ENCODE data around the gene FEM1C.

Gene FEM1C

DNA sequence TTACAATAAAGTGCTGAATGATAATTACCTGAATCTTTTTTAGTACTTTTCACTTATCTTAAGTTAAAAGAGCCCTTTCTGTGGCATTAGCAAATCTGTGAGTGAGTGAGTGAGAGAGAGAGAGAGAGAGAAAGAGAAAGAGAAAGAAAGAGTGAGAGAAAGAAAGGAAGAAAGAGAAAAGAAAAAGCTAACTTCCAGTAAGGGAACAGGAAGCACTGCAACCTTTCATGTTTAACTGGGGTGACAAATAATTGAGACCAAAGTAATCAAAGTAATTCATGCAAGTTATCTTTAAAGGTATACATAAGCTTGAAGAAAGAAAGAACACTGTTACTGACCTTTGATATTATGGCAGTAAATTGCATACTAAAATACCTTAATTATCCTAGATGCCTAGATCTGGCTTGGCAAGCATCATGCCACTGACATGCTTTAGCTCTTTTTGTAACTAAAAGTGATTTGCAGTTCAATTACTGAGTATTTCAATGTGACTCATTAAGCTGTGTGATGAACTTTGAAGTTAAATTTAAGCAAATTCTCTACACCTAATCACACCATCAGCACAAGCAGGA, 21.7 kb downstream of the FEM1C start:
- DNase-seq (ENCODE audit: low read depth in 1 of 2, low spot score in 1 of 2), result no peak

- DNase-seq (ENCODE audit: low read depth in 1 of 2, low spot score in 1 of 2), result no peak
Measured at GRCh38 chr5:115520191-115520590, 24.4 kb downstream of the FEM1C start.

- DNase-seq (ENCODE audit: low read depth in 1 of 2, low spot score in 1 of 2), result no peak
Measured at GRCh38 chr5:115516372-115516771, 28.2 kb downstream of the FEM1C start.

DNA sequence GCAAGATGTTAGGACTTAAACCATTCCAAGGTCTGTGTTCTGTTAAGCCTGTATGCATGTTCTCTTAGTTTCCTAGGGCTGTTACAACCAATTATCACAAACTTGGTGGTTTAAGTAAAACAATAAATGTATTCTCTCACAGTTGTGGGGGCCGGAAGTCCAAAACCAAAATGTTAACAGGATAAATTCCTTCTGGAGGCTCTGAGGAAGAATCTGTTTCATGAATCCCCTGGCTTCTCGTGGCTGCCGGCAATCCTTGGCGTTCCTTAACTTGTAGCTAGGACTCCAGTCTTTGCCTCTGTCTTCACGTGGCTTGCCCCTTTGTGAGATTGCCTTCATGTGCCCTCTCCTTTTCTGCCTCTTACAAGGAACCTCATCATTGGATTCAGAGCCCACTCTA, 30.4 kb downstream of the FEM1C start:
- DNase-seq (ENCODE audit: low read depth in 1 of 2, low spot score in 1 of 2), result no peak

- DNase-seq (ENCODE audit: low read depth in 1 of 2, low spot score in 1 of 2), result no peak
Measured at GRCh38 chr5:115511632-115512031, 32.9 kb downstream of the FEM1C start.

DNA sequence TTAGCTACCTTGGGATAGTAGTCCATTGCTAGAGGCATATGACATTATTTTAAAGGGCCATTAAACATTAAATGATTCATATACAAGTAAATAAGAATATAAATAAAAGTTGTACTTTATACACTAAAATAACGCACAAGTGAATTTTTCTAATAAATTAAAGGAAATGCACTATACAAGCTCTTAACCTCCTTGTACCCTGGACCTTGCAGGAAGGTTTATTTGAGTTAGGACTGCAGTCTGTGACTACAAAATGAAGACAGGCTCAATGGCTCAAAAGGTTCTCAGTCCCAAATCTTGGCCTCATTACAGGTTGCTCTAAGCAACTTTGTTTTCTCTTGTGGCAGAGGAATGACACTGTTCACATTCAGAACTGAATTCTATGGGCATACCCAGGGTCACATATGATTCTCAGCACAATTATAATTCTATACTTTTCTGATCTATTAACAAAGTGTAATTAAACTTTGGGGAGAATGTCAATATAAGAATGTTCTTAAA, 34.4 kb downstream of the FEM1C start:
- DNase-seq (ENCODE audit: low read depth in 1 of 2, low spot score in 1 of 2), result no peak

GRCh38 chr5:115509547-115509946, 35.0 kb downstream of the FEM1C start:
- no peak for DNase-seq (ENCODE audit: low read depth in 1 of 2, low spot score in 1 of 2)

DNA sequence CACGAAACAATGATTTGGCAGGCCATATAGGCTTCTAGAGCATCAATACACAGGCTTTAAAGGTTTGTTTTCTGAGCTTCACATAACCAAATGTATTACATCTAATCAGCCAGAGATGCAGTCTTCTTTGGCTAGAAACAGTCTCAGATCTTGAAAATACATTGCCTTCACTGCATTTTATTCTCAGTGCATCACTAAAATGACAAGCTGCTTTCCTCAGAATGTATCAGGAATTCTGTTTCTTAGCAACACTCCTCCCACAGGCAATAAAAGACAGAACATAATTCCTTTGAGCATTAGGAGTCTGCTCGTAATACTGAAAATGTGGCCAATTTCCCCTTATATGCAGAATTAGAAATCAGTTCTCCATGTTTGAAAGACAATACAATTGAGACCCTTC, 36.9 kb downstream of the FEM1C start:
- no peak for DNase-seq (ENCODE audit: low read depth in 1 of 2, low spot score in 1 of 2)

DNA sequence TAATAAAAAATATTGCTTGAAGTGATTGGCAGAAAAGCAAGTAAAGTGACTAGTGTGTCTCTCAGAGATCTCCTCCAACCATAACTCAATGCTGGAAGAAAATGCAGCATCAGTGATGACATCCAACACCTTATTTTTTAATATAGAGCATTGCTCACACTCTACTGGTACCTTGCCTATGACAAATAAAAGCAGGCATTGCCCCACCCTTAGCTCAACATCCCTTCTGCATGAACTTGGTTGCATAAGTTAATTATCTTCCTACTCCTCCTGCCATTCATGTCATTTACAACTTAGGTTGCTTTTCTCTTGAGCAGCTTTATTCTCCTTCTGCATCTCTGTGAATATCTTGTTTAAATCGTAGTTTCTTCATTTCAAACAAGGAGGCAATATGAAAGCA, 41.2 kb downstream of the FEM1C start:
- DNase-seq (ENCODE audit: low read depth in 1 of 2, low spot score in 1 of 2), result no peak

GRCh38 chr5:115501464-115502210, 42.9 kb downstream of the FEM1C start:
- DNase-seq (ENCODE audit: low read depth in 1 of 2, low spot score in 1 of 2), result no peak

DNA sequence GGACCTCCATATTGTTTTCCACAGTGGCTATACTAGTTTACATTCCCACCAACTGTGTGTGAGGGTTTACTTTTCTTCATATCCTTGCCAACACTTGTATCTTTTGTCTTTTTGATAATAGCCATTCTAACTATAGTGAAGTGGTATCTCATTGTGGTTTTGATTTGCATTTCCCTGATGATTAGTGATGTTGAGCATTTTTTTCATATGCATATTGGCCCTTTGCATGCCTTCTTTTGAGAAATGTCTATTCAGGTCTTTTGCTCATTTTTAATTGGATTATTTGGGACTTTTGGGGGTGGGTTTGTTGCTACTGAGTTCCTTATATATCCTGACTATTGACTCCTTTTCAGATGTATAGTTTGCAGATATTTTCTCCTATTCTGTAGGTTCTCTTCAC, 44.4 kb downstream of the FEM1C start:
- DNase-seq (ENCODE audit: low read depth in 1 of 2, low spot score in 1 of 2), result no peak

GRCh38 chr5:115496936-115497576, 47.5 kb downstream of the FEM1C start:
- DNase-seq (ENCODE audit: low read depth in 1 of 2, low spot score in 1 of 2), result no peak

DNA sequence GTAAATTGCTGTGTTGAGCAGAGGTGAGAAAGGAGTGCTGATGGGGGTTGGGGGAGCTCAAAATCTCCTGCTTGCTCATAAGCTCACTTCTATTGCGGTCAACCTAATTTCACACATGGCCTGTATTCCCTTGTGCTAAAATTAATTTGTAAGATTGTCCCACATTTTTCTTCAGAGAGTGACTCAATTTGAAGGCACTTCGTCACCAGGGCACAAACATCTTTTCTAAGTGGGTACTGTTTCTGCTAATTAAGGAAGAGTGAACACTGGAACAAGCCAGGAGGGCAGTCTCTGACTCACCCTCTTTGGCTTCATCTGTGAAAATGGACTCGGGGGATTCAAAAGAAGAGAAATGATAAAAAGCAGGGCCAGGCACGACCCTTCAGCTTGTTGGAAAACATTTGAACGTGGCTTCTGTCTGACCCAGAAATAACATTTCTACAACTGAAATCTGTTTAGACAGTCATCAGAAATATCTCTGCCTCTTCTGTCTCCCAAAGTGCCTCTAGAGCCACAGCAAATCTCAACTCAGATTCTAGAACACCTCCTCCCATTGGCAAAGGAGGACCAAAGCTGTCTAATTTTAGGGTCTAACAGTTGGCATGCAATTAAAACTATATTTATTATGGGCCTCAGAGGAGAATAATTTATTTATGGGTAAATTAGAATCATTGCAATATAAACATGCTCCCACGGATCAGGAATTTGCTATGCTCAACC, 49.8 kb downstream of the FEM1C start:
- DNase-seq (ENCODE audit: low read depth in 1 of 2, low spot score in 1 of 2), result no peak

DNA sequence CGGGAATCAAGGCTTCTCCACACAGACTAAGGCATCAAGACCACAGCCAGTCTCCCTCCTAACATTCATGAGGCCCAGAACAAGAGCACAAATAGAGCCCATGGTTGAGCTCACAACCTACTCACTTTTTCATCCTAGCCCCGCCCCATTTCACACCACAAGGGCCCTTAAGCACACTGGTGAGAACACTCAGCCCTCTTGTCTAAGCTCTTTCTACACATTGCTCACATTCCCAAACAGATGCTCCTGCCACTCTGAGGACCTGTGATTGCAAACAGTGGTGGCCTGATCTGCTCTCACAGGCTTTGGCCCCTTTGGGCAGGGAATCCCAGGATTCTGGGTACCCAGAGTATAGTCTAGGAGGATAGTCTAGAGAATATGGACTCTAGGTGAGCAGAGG, 54.0 kb downstream of the FEM1C start:
- DNase-seq (ENCODE audit: low read depth in 1 of 2, low spot score in 1 of 2), result no peak

DNA sequence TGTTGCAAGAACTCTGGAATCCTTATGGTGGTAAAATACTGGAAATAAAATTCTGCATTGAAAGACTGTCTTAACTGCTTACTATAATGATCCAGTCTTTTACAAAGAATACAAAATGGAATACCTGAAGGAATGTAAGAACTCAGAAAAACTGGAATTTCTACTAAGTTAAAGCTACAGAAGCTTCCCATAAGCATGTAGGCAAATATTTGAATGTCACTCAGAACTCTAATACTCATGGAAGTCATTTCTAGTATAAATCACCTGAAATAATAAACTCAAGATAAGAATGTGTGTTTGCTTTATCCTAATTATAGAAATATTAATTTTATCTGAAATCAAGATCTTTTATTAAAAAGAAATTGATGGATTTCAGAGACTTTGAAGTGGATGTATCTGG, 54.8 kb downstream of the FEM1C start:
- DNase-seq (ENCODE audit: low read depth in 1 of 2, low spot score in 1 of 2), result no peak

DNA sequence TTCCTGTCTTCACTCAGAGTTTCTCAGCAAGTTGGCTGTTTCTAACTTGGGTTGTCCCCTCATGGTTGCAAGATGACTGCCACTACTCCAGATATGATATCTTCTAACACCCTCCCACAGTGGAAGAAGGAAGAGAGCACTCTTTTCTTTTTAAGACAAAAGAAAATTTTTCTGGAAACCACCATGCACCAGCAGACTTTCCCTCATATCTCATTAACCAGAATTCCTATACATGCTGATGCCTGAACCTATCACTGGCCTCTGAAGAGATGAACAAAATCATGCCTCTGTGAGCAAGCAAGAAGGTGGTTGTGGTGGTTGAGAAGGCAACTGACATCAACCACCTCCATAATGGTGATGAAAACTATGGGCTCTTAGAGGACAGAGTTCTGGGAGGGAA, 56.8 kb downstream of the FEM1C start:
- DNase-seq (ENCODE audit: low read depth in 1 of 2, low spot score in 1 of 2), result no peak

- DNase-seq (ENCODE audit: low read depth in 1 of 2, low spot score in 1 of 2), result no peak
Measured at GRCh38 chr5:115487168-115487567, 57.4 kb downstream of the FEM1C start.

DNA sequence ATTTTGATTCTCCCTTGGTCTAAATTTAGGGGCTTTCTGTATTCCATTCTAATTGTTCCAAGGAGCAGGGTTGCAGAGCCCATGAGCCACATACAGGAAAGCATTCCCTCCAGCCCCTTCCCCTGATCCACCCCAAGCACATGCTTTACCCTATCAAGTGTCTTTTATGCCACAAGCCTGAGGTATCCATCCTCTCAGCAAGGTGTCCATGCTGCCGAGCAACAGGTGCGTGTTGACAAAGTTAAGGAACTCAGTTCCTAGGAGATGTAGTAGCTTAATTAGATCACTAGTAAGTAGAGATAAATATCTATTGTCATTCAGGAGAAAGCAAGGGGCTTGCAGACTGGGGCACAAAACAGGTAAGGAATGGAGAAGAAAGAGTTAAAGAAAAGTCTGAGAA, 57.8 kb downstream of the FEM1C start:
- DNase-seq (ENCODE audit: low read depth in 1 of 2, low spot score in 1 of 2), result no peak

DNA sequence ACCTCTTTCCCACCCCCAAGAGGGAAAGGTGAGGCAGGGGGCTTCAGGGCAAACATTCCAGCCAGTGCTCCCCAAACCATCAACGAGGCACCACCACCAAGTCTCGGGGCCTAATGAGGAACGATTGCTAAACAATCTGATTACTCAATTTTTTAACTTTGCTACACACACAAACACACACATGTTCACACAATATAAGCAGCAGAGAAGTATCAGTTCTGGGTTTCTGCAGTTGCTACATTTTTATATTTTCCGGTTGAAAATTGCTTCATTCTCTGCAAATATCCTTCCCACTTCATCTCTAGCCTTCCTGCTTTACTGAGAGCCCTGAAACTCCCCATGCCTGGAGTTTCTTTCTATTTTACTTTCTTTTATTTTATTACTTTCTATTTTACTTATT, 60.2 kb downstream of the FEM1C start:
- DNase-seq (ENCODE audit: low read depth in 1 of 2, low spot score in 1 of 2), result no peak

- no peak for DNase-seq (ENCODE audit: low read depth in 1 of 2, low spot score in 1 of 2)
Measured at GRCh38 chr5:115480900-115481299, 63.7 kb downstream of the FEM1C start.

GRCh38 chr5:115480271-115480670, 64.3 kb downstream of the FEM1C start:
- no peak for DNase-seq (ENCODE audit: low read depth in 1 of 2, low spot score in 1 of 2)
